ENCODE data around the gene ABI3BP.

GRCh38 chr3:100993309-100993708 lies at the start of gene ABI3BP:
- TF ChIP-seq JUND (IDR thresholded peaks at IDR 0.05) = no peak
- no peak for TF ChIP-seq REST (IDR thresholded peaks at IDR 0.05; ENCODE audit: low read depth, low read length)
- no peak for TF ChIP-seq CTCF (IDR thresholded peaks at IDR 0.05)
- no peak; the same call in 1 of the 2 replicates for TF ChIP-seq RAD21 (IDR thresholded peaks at IDR 0.05; ENCODE audit: low read length)
- no peak for TF ChIP-seq POLR2AphosphoS5 (IDR thresholded peaks at IDR 0.05; ENCODE audit: low read depth, low read length)
- no peak for TF ChIP-seq TAF1 (IDR thresholded peaks at IDR 0.05; ENCODE audit: borderline replicate concordance, low read depth, low read length)
- TF ChIP-seq SIN3A (IDR thresholded peaks at IDR 0.05; ENCODE audit: borderline replicate concordance, low read depth, low read length) = no peak
